Liver (tissue), 9 donors: ENCODE measurements around the gene AQR. TPM values are rescaled to one million over a fixed set of nuclear protein-coding genes. Genes with fewer than 3 reads are reported as not detected.

ENCODE experiments used
- DNase-seq: peaks from one replicate; pipeline ENCODE4 v3.0.0-alpha.2; 2017; ENCODE audit warnings: low spot score
- H3K27ac ChIP-seq, 2 donors: one replicate each; pipeline ENCODE4 v1.7.0; 2013; ENCODE audit warnings: inconsistent platforms in 2 of 2, low read length in 2 of 2, control low read depth in 1 of 2, low read depth in 1 of 2, mild to moderate bottlenecking in 1 of 2
- H3K27me3 ChIP-seq, 4 donors: one replicate each; pipeline versions ENCODE4 v1.6.1 to v1.7.0; 2013; ENCODE audit warnings: low read length in 3 of 4, inconsistent platforms in 1 of 4, mild to moderate bottlenecking in 1 of 4, moderate library complexity in 1 of 4; ENCODE audit not compliant: control insufficient read depth in 4 of 4, insufficient read depth in 4 of 4
- H3K36me3 ChIP-seq, 4 donors: one replicate each; pipeline versions ENCODE4 v1.6.1 to v1.7.0; 2013; ENCODE audit warnings: low read length in 3 of 4, mild to moderate bottlenecking in 3 of 4, low read depth in 1 of 4, moderate library complexity in 1 of 4; ENCODE audit not compliant: control insufficient read depth in 4 of 4, insufficient read depth in 3 of 4
- H3K4me1 ChIP-seq, 4 donors: one replicate each; pipeline versions ENCODE4 v1.6.1 to v1.7.0; 2013; ENCODE audit warnings: low read length in 3 of 4, mild to moderate bottlenecking in 3 of 4, moderate library complexity in 1 of 4; ENCODE audit not compliant: control insufficient read depth in 4 of 4, insufficient read depth in 4 of 4
- H3K4me3 ChIP-seq, 3 donors: one replicate each; pipeline versions ENCODE4 v1.6.1 to v1.7.0; 2013; ENCODE audit warnings: low read length in 3 of 3, control low read depth in 1 of 3, low read depth in 1 of 3, mild to moderate bottlenecking in 1 of 3
- H3K9ac ChIP-seq, 2 donors: one replicate each; pipeline ENCODE4 v1.7.0; 2013; ENCODE audit warnings: low read length in 2 of 2, mild to moderate bottlenecking in 2 of 2, moderate library complexity in 2 of 2, control low read depth in 1 of 2, low read depth in 1 of 2
- H3K9me3 ChIP-seq, 4 donors: one replicate each; pipeline versions ENCODE4 v1.6.1 to v1.7.0; 2013; ENCODE audit warnings: low read length in 3 of 4; ENCODE audit not compliant: control insufficient read depth in 4 of 4
- EGR1 ChIP-seq, 2 donors: IDR thresholded peaks; 2 replicates each; pipeline ENCODE4 v1.6.1; 2016 to 2018; ENCODE audit warnings: antibody characterized with exemption in 2 of 2, low read depth in 2 of 2
- FOXA1 ChIP-seq: IDR thresholded peaks from 2 replicates; pipeline ENCODE4 v1.6.1; 2016; ENCODE audit warnings: antibody characterized with exemption
- FOXA2 ChIP-seq: IDR thresholded peaks from 2 replicates; pipeline ENCODE4 v1.6.1; 2016; ENCODE audit warnings: antibody characterized with exemption
- GABPA ChIP-seq, 2 donors: IDR thresholded peaks in 1 of 2; conservative IDR thresholded peaks in 1 of 2; 2 replicates each; pipeline ENCODE4 v1.6.1; 2016; ENCODE audit warnings: antibody characterized with exemption in 2 of 2, mild to moderate bottlenecking in 1 of 2, moderate library complexity in 1 of 2
- HNF4A ChIP-seq, 2 donors: conservative IDR thresholded peaks; 2 replicates each; pipeline ENCODE4 v1.6.1; 2016; ENCODE audit warnings: antibody characterized with exemption in 2 of 2, mild to moderate bottlenecking in 2 of 2
- HNF4G ChIP-seq: IDR thresholded peaks from 2 replicates; pipeline ENCODE4 v1.6.1; 2016; ENCODE audit warnings: antibody characterized with exemption
- JUND ChIP-seq, 2 donors: IDR thresholded peaks; 2 replicates each; pipeline ENCODE4 v1.6.1; 2016; ENCODE audit warnings: antibody characterized with exemption in 2 of 2
- NR2F2 ChIP-seq: IDR thresholded peaks from 2 replicates; pipeline ENCODE4 v1.6.1; 2016; ENCODE audit warnings: antibody characterized with exemption
- RAD21 ChIP-seq, 2 donors: IDR thresholded peaks; 2 replicates each; pipeline ENCODE4 v1.6.1; 2016; ENCODE audit warnings: antibody characterized with exemption in 2 of 2, mild to moderate bottlenecking in 2 of 2
- REST ChIP-seq: IDR thresholded peaks from 2 replicates; pipeline ENCODE4 v1.6.1; 2016; ENCODE audit warnings: antibody characterized with exemption, mild to moderate bottlenecking
- RXRA ChIP-seq, 2 donors: IDR thresholded peaks; 2 replicates each; pipeline ENCODE4 v1.6.1; 2017 to 2018; ENCODE audit warnings: antibody characterized with exemption in 2 of 2, mild to moderate bottlenecking in 1 of 2
- SP1 ChIP-seq: IDR thresholded peaks from 2 replicates; pipeline ENCODE4 v1.6.1; 2018; ENCODE audit warnings: antibody characterized with exemption, mild to moderate bottlenecking
- TAF1 ChIP-seq: conservative IDR thresholded peaks from 2 replicates; pipeline ENCODE4 v1.6.1; 2016; ENCODE audit warnings: antibody characterized with exemption, mild to moderate bottlenecking
- YY1 ChIP-seq: IDR thresholded peaks from 2 replicates; pipeline ENCODE4 v1.6.1; 2016; ENCODE audit warnings: antibody characterized with exemption, mild to moderate bottlenecking
- ZBTB33 ChIP-seq: IDR thresholded peaks from 2 replicates; pipeline ENCODE4 v1.6.1; 2016; ENCODE audit warnings: antibody characterized with exemption
- WGBS: extraction: QIAGEN DNeasy Blood & Tissue Kit; methylation state at CpG from one replicate; pipeline ENCODE4 v1.1.7; 2013; 5-methylcytosine and 5-hydroxymethylcytosine counted together
- polyA plus RNA-seq, 2 donors: library from polyadenylated mRNA; stranded (reverse) in 1 of 2; unstranded in 1 of 2; fragments of 200-250 nt in 1 of 2; fragments of >200 nt in 1 of 2; fragmentation: Nextera tagmentation in 1 of 2; extraction: Ambion mirVana in 1 of 2; gene quantifications; one replicate each; pipeline versions ENCODE4 v1.2.1 to v1.2.3, GENCODE V29; 2013 to 2015
- total RNA-seq, 2 donors: library from RNA; depleted of rRNA; stranded (reverse); fragments of >200 nt; gene quantifications; one replicate each; pipeline ENCODE4 v1.2.3, GENCODE V29; 2014
- TF ChIP-seq, protein P1 (sequence below): fragments of 150-350 bp; IDR thresholded peaks from 2 replicates; pipeline ENCODE4 v1.5.1; 2017; ENCODE audit warnings: improper control_type of control experiment, low read depth, low read length; ENCODE audit not compliant: missing input control
- TF ChIP-seq, protein P2 (sequence below): IDR thresholded peaks from 2 replicates; pipeline ENCODE4 v1.6.1; 2016; ENCODE audit warnings: antibody characterized with exemption
- TF ChIP-seq, protein P3 (sequence below): IDR thresholded peaks from 2 replicates; pipeline ENCODE4 v1.6.1; 2016; ENCODE audit warnings: antibody characterized with exemption
- donor health status: healthy.
- donor health status: healthy.
- donor health status: healthy.
- donor health status: healthy.
- donor health status: healthy.

AQR gene
- total and polyA plus RNA-seq, 4 donors = 3.4 to 14.3 (median 8.7) TPM

- TF ChIP-seq, protein P1, sequence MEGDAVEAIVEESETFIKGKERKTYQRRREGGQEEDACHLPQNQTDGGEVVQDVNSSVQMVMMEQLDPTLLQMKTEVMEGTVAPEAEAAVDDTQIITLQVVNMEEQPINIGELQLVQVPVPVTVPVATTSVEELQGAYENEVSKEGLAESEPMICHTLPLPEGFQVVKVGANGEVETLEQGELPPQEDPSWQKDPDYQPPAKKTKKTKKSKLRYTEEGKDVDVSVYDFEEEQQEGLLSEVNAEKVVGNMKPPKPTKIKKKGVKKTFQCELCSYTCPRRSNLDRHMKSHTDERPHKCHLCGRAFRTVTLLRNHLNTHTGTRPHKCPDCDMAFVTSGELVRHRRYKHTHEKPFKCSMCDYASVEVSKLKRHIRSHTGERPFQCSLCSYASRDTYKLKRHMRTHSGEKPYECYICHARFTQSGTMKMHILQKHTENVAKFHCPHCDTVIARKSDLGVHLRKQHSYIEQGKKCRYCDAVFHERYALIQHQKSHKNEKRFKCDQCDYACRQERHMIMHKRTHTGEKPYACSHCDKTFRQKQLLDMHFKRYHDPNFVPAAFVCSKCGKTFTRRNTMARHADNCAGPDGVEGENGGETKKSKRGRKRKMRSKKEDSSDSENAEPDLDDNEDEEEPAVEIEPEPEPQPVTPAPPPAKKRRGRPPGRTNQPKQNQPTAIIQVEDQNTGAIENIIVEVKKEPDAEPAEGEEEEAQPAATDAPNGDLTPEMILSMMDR = no peak
- TF ChIP-seq RXRA (IDR thresholded peaks at IDR 0.05) (no peak), HNF4A (conservative IDR thresholded peaks at IDR 0.05) (no peak), HNF4G (no peak), EGR1 (IDR thresholded peaks at IDR 0.05; ENCODE audit: low read depth in 2 of 2) (no peak), SP1 (no peak), NR2F2 (no peak), JUND (IDR thresholded peaks at IDR 0.05) (no peak), GABPA (IDR thresholded peaks at IDR 0.05 in 1 of 2, conservative IDR thresholded peaks at IDR 0.05 in 1 of 2) (no peak), YY1 (no peak), RAD21 (IDR thresholded peaks at IDR 0.05) (no peak), REST (no peak), ZBTB33 (no peak), FOXA1 (no peak)
- TF ChIP-seq, protein P2, sequence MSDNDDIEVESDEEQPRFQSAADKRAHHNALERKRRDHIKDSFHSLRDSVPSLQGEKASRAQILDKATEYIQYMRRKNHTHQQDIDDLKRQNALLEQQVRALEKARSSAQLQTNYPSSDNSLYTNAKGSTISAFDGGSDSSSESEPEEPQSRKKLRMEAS = no peak
- TF ChIP-seq, protein P3, sequence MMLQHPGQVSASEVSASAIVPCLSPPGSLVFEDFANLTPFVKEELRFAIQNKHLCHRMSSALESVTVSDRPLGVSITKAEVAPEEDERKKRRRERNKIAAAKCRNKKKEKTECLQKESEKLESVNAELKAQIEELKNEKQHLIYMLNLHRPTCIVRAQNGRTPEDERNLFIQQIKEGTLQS = no peak
- Histone ChIP-seq H3K27ac (no peak overlapping the region), H3K9ac (no peak overlapping the region), H3K4me1 (no peaks in the 10 kb centered on the region), H3K9me3 (no peaks in the 10 kb centered on the region), H3K27me3 (no peaks in the 10 kb centered on the region), H3K36me3 (no peaks in the 10 kb centered on the region), H3K4me3 (no peak overlapping the region)
- no peak for DNase-seq
These were observed 44.7 kb upstream of the AQR start for GRCh38 chr15:35014241-35014640.

- Histone ChIP-seq H3K9me3 (no peaks in the 10 kb centered on the region), H3K36me3 (no peaks in the 10 kb centered on the region), H3K27ac (no peak overlapping the region), H3K4me3 (no peak overlapping the region), H3K9ac (no peak overlapping the region), H3K27me3 (no peaks in the 10 kb centered on the region), H3K4me1 (no peaks in the 10 kb centered on the region)
- 79% methylated on average over 4 of the region's 4 CpGs for WGBS
- no peak for DNase-seq
- TF ChIP-seq NR2F2 = no peak
- no peak for TF ChIP-seq REST
- TF ChIP-seq, protein P1 = no peak
- TF ChIP-seq TAF1 = no peak
- TF ChIP-seq, protein P3 = no peak
- TF ChIP-seq HNF4G = no peak
- TF ChIP-seq GABPA (IDR thresholded peaks at IDR 0.05 in 1 of 2, conservative IDR thresholded peaks at IDR 0.05 in 1 of 2) = no peak
- no peak for TF ChIP-seq EGR1 (IDR thresholded peaks at IDR 0.05; ENCODE audit: low read depth in 2 of 2)
- TF ChIP-seq, protein P2 = no peak
- no peak for TF ChIP-seq FOXA2
- no peak for TF ChIP-seq SP1
These were observed 43.8 kb upstream of the AQR start for GRCh38 chr15:35013370-35013769.
